ENCODE measurements around the gene KLHDC3.

The KLHDC3 gene, protein sequence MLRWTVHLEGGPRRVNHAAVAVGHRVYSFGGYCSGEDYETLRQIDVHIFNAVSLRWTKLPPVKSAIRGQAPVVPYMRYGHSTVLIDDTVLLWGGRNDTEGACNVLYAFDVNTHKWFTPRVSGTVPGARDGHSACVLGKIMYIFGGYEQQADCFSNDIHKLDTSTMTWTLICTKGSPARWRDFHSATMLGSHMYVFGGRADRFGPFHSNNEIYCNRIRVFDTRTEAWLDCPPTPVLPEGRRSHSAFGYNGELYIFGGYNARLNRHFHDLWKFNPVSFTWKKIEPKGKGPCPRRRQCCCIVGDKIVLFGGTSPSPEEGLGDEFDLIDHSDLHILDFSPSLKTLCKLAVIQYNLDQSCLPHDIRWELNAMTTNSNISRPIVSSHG

GRCh38 chr6:43013843-43014433 is at the start of gene KLHDC3, which contains the start of gene MEA1:
TSS of gene KLHDC3 (plus strand) at chr6:43014249. CDS start at chr6:43017193, 2,944 bp downstream.
TSS of gene MEA1 (minus strand) at chr6:43013946. CDS start at chr6:43013813, 133 bp downstream.
- peak; percentile 69 to 100 (median 99) for DNase-seq

- DNase-seq: no peak
Measured at GRCh38 chr6:42966571-42966970, 47.5 kb upstream of the KLHDC3 start.

DNA sequence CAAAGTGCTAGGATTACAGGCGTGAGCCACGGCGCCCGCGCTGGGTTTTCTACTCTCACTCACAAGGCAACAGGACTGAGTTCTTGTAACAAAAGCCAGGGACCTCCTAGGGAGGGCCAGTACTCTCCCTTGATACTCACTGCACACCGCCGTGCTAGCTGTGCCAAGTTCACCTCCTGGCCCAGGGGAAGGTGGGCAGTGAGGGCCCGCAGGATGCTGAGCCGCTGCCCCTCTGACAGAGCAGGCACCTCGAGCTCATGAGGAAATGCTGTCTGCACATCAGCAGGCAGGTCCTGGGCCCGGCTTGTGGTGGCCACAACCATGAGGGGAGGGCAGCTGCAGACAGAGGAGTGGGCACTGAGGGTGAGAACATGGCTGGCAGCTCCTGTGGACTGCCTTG is 46.8 kb upstream of the KLHDC3 start:
- DNase-seq: no peak

DNA sequence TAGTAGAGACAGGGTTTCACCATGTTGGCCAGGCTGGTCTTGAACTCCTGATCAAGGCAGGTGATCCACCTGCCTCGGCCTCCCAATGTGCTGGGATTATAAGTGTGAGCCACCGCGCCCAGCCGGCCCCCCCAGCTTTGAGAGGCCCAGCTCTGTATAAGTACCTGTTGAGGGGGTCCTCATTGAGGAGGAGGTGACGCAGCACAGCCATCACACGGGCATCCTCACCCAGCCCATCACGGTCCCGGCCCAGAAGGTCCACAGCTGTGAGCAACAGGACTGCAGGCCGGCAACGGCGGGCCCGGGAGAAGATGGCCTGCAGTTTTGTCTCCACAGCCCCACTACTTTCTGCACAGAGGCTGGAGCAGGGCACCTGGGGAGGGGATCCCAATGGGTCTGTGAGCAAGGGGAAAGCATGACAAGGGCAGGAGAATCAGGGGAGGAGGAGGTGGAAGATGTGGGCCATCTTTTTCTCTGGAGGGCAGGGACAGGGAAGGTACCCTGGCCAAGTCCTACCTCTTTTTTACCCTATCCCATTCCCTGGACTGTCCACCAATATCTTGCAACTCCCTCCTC is 45.8 kb upstream of the KLHDC3 start:
- no peak for DNase-seq

DNA sequence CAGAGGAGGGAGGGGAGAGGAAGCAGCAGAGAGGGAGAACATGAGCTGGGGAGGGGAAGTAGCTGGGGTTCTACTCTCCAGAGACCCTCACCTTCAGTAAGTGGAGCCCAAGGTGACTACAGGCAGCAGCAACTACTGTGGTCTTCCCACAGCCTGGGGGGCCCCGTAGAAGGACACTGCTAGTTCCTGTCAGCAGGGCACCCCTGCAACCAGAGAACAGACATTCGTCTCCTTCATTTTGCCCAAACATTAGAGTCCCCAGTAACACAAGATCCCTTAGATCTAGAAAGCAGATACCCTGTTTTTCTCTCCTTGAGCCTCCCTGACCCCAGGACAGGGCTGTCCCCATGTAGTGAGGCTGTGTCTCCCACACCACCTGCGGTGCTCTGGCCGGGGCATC is 45.3 kb upstream of the KLHDC3 start:
- no peak for DNase-seq

DNA sequence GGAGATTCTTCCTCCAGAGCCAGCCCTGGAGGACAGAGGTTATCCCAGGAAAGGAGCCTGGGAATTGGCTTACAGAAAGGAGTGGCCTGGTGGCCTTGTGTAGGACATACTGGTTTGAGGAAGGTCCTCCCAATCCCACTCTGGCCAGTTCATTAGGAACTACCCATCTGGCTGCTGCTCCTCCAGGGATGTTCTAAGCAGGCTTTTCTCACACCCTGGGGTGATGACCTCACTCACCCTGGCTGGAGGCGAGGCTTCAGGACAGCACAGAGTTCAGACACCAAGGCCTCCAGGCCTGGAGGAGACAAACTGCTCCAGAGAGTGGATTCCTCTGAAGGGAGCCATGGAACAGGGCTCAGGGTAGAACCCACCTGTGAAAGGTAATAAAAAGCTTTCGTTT is 44.6 kb upstream of the KLHDC3 start:
- no peak for DNase-seq

DNA sequence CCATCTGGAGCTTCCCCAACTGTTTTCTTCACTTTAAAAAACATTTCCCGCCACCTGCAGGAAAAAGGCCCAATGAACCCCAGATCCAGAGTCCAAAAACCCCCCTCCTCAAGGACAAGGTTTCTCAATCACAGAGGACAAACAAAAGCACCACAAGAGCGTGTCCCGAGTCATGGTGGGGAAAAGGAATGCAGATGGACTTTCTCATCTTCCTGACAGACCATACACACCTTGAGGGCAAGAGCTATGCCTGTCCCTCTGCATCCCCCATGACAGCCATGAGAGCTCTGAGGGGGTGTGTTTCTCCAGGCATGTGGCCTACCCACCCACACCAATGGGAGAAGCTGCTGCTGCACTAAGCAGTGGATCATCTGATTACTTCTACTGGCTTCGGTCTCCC is 44.1 kb upstream of the KLHDC3 start:
- DNase-seq: no peak

- DNase-seq: no peak
Measured at GRCh38 chr6:42970871-42971612, 43.0 kb upstream of the KLHDC3 start.

- DNase-seq: no peak
Measured at GRCh38 chr6:42971746-42972327, 42.2 kb upstream of the KLHDC3 start.

- DNase-seq: no peak
Measured at GRCh38 chr6:42973926-42974325, 40.1 kb upstream of the KLHDC3 start.

DNA sequence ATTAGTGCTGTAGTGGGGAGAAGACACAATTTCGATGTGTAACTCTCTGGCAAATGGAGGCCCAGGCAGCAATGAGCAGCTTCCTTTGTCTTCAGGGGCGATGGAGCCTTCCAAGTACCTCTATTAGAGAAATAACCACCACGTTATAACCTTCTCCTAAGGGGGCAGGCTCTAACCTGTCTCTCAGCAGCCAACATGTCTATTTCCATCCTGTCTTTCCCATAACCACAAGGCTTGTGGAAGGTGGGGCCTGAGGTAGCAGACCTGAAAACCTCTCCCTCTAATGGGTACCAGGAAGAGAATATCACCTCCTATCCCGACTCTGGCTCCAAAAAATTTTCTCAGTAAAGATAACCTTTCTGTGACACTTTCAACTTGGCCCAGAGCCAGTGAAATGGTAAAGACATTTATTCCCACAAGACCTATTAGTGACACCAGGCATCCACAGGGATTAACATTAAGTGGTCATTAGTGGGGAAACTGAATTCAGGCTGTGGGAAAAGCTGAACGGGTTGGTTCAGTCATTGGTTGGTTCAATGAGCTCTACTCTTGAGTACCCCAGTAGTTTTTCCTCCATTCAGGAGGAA is 39.0 kb upstream of the KLHDC3 start:
- DNase-seq: no peak

GRCh38 chr6:42978487-42978838 is 35.6 kb upstream of the KLHDC3 start:
- DNase-seq: peak in 4 of 56 donors; percentile 17 to 42 (median 38)

- DNase-seq: peak; percentile 35 to 89 (median 77)
Measured at GRCh38 chr6:42978839-42979522, 35.1 kb upstream of the KLHDC3 start, which contains the start of gene PEX6. TSS of gene PEX6 (minus strand) at chr6:42979181. CDS start at chr6:42979150, 31 bp downstream.

DNA sequence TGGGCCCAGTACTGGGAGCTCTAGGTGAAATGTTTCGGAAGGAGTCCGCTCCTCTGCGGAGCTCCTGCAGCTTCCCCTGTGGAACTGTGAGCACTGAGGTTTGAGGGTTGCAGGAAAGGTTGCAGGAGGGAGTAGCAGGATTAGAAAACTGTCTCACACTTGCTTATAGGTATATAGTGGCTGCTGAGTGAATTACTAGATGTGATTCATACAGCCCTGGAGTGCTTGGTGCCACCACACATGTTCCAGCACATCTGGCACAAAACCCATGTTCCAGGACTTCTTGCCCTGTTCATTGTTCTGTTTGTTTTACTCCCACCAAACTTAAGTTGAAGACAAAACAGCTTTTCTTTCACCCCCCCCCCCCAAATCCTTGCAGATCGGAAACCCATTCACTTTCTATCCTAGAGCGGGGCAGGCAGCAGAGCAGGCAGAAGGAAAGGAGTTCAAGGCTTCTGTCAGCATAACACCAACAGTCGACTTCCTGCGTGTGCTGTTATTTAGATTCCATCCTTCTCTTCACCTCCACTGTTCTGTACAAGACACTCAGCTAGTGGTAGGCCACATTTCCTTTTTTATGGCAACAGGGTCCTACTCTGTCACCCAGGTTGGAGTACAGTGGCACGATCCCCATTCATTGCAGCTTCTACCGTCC is 34.4 kb upstream of the KLHDC3 start:
- DNase-seq: peak in 4 of 56 donors; percentile 37 to 53 (median 44)

- no peak for DNase-seq
Measured at GRCh38 chr6:42981836-42982235, 32.2 kb upstream of the KLHDC3 start.

GRCh38 chr6:42984001-42984923 is 29.8 kb upstream of the KLHDC3 start, which contains the start of gene PPP2R5D:
TSS of gene PPP2R5D (plus strand) at chr6:42984570. CDS start at chr6:42984678, 108 bp downstream.
- DNase-seq: peak; percentile 51 to 99 (median 96)

DNA sequence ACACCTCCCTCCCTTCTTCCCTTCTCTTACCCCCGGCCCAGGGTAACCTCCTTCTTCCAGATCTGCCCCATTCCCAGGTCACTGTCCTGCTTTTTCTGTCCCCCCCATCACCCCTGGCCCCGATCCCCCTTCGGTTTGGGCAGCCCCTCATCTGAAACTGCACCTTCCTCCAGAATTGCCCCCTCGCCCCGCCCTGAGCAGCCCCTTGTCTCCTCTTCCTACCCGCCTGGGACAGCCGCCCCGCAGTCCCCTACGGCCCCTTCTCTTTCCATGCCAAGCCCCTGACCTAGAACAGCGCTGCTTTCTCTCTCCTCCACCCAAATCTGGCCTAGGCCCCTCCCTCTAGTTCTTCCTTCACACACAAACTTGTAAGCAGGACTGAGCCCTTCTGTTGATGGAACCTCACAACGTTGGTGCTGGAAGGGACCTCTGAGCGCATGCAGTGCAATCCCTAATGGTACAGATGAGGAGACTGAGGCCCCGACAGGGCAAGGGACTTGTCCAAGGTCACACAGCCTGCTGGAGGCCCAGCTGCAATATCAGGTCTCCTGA is 29.0 kb upstream of the KLHDC3 start:
- DNase-seq: no peak

Data from amygdala (tissue), 56 donors.